Stimulated activated CD8-positive, alpha-beta memory T cell treated with anti-CD3 and anti-CD28 coated beads, Interleukin-4, amount 100 ng/mL, for 4 hours (primary cell): Measurements from ENCODE around the gene PIGA.
"Not testable (repeated sequence)": the region's sequence is repeated elsewhere in the genome, so short reads cannot be mapped to it uniquely, and the experiment has no call there.

Experiments
- DNase-seq, 2 donors: peaks; one replicate each; pipeline ENCODE4 v3.0.0-alpha.2; 2020; ENCODE audit warnings: low read depth in 2 of 2, low spot score in 1 of 2

PIGA gene

DNA sequence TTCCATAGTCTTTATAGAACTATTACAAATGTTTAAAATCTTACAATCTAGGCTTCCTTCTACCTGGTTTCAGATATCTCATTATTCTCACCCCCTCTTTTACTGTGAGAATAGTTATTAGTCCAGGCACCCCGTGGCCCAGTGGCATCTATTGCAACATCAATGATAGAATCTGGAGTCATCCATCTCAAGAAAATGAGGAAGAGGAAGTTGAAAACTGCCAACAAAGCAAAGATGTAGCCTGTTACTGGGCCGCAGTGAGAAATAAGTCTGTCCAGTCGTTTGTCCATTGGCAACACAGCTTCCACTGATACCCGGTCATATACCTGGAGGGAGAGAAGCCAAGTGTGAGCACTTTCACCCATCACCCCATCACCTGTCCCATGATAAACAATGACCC lies 13.9 kb downstream of the PIGA start:
- DNase-seq: no peak

DNA sequence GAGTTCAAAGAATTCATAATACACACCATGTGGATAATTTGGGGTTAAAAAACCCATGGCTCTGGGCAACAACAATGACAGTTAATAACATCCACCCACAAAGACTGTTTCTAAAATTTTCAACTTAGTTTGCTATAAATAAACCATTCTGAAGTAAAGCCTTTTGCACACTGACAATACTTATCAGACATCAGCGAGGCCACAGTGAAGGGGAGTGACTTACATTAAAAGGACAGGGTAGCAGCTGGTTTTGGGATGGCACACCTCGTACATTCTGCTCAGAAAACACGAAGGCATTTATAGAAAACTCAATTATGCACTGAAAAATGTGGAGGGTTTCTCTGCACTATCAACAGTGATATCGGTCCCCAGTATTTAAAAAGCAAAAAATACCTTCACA lies 15.0 kb downstream of the PIGA start:
- DNase-seq: no peak

DNA sequence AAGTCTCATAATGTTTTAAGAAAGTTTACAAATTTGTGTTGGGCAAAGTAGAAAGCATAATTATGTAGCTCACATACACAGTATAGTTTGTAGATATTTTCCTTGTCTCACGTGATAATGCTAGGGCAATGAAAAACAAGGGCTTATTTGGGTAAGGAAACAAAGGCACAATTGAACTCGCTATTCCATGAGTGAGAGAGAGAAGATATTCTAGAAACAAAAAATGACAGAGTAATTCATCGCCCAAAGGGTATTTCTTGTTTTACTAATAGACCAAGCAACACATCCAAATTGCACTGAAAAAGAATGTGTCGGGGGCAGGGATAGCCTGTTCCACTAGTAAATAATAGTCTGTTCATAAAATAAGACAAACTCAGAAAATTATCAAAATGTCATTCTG lies 16.2 kb downstream of the PIGA start:
- DNase-seq: no peak

DNA sequence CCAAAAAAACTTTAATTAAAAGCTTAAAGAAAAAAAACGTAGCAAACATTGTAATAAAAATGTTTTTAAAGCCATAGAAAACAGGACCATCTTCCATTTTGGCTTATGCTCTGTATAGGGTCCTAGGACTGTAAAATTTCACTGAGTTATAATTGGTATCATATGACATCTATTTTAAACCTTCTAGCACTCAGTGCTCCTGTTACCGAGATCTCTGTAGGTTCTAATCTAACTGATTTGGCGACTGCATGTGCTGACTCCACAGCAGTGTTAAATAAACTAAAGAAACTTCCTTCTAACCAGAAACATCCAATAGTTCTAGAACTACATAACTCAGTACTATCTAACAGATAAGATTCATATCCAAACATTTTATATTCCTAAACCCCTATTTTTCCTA lies 19.8 kb downstream of the PIGA start, which contains the start of gene ASB11:
ASB11 (minus strand) TSS at position 132 of the 400 bp plus-strand sequence; CDS start at position 97, 35 bp downstream.
- DNase-seq: no peak

DNA sequence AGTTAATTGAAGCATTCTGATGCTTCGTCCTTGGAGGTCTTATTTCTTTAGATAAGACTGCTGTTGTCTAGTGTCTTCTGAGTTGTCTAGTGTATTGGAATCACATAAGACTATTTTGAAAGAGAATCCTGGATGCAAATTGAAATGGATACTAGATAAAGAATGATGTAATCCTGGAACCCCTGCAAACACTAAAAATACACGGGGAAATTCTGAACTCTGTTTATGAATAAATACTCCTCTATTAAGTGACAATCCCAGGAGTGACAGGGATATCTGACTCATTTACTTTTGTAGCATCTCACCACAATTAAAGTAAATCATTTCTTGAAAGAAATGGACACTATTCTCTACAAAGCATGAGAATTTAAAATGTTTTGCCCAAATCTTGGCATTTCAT lies 20.9 kb downstream of the PIGA start:
- no peak for DNase-seq

DNA sequence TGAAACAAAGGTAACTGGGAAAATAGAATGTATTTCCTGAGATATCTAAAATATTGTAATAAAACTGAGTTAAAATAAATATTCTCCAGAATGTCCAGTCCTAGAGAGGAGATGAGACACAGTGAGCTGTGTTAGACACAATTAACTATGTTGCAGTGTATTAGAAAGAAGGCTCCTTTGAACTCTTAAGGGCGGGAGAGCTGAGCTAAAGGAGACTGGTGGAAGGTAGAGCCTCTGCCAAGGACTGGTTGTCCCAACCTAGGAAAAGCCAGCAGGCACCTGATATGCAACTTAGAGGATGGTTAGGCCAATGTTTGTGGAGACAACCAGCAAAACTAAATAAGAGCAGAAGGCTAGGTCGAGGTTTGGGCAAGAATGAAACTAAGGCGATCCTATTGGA lies 24.2 kb downstream of the PIGA start:
- DNase-seq: no peak

DNA sequence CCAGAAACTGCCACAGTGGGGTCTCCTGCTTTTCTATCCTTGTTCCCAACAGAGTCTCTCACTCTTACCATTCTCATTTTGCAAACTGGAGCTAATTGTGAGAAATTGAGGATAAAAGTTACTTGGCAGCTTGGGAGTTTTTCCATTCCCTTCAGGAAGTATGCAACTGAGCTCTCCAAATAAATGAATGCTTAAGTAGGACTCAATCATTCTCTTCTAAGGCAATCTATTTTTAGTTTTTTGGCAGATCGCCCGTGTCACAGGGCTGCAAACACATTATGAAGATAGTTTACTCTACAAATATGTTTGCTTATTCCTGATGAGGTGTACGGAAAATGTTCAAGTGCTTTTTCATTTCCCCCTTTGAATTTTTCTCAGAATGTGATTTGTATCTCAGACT lies 25.2 kb downstream of the PIGA start:
- no peak for DNase-seq

DNA sequence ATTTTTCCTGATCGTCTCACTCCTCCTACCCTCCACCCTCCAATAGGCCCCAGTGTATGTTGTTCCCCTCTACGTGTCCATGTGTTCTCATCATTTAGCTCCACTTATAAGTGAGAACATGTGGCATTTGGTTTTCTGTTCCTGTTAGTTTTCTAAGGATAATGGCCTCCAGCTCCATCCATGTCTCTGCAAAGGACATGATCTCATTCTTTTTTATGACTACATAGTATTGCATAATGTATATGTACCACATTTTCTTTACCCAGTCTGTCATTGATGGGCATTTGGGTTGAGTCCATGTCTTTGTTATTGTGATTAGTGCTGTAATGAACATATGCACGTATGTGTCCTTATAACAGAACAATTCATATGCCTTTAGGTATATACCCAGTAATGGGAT lies 29.4 kb downstream of the PIGA start:
- DNase-seq: not testable (repeated sequence)

DNA sequence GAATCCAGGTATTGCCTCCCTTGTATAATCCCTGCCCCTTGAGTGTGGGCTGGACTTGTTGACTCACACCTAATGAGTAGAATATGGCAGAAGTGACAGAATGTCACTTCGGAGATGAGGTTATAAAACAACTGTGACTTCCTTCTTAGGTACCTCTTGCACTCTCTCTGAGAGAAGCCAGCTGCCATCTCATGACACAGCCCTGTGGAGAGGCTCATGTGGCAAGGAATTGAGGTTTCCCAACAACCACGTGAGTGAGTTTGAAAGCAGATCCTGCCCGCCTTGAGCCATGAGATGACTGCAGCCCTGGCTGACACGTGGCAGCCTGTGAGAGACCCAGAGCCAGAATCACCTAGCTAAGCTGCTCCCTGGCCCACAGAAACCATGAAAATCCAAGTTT lies 33.4 kb downstream of the PIGA start:
- no peak for DNase-seq

DNA sequence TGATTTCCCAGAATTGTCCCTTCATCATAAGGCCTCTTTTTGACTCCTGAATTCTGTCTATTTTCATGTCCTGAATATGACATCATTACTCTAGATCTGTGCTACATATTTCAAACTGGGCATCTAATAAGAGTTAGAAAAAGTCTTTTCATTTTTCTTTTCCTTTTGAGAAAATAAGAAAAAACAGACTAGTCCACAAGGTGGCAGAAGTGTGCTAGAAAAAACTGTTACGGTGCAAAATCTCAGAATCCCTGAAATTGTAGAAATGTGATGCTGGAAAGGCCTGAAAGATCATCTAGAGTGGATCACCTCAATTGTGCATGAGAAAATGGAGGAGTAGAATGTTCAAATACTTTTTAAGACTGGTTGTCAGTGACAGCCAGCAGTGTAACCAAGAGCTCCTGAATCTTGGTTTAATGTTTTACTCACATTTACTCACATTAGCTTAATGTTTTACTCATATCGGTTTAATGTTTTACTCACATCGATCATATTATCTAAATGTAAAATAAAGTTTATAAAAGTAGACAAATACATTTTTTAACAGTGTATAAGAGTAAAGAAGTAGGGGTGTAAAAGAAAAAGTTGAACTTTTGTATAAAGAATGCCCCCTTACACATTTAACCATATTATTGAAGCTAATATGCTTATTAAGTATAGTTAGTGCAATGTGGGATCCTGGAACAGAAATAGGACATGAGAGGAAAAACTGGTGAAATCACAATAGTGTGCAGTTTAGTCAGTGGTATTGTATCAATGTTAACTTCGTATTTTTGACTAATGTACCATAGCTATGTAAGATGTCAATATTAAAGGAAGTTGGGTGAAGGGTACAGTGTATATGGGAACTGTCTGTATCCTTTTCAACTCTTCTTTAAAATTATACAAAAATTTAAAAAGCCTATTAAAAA lies 35.1 kb downstream of the PIGA start:
- DNase-seq: no peak

DNA sequence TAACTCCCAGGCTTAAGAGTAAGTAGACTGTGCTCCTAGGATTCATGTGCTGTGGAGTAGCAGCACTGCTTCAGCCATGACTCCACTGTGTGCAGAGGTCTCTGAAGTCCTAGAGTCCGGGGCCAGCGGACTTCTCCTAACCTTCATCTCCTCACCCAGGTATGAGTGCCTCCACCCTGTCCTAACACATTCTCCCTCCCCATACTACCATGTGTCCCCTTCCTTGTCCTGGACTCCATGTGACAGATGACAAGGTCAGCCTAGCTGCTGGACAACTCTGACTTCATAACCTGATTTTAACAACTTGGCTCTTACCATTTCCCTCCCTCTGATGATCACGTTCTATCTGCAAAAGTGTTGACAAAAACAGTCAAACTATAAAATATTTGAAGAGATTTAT lies 36.5 kb downstream of the PIGA start:
- no peak for DNase-seq

DNA sequence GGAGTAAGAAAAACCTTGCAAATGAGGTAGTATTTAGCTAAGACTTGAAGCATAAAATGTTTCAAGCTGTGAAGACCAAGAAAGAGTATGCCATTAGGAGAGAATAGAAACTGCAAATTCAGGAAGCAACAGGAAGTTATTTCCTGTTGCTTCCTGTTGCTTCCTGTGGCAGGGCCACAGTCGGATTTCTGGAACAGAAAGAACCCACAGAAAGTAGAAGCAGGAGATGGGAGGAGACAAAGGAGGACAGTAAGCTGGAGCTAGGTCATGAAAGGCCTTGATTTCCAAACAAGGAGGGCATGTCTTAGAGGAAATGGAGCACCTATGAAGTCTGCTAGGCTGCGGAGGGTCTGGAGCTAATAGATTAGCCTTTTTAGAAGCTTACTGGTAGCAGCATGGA lies 37.1 kb downstream of the PIGA start:
- no peak for DNase-seq

DNA sequence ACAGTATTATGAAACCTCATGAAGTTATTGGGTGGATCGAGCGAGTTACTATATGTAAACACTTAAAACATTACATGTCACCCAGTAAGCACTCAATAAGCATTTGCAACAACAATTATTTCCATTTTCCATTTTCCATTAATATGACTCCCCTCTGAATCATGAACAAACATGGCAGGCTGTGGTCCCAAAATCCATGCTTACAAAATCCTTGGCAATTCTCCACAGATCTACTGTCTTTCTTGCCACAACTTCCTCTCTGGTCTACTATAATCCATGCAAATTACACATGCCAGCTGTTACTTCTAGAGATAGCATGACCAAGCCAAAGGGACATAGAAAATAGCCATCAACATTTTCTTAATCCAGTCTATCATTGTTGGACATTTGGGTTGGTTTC lies 41.9 kb downstream of the PIGA start:
- DNase-seq: no peak

DNA sequence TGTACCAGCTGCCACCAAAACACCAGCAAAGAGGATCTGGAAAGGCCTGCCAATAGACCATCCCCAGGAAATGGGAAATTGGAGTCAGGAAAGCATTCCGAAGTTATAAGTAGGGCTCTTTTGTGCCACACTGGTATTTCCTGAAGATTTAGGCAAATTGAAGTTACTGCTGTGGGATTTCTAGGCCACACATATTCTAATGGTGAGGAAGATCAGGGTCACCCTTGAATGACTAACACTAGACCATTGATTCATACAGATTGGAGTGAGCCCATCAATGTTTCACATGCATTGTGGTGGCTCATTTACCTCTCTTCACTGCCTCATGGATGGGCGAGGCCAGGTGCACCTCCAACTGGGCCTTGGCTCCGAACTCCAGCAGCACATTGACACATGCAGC lies 42.5 kb downstream of the PIGA start:
- no peak for DNase-seq

DNA sequence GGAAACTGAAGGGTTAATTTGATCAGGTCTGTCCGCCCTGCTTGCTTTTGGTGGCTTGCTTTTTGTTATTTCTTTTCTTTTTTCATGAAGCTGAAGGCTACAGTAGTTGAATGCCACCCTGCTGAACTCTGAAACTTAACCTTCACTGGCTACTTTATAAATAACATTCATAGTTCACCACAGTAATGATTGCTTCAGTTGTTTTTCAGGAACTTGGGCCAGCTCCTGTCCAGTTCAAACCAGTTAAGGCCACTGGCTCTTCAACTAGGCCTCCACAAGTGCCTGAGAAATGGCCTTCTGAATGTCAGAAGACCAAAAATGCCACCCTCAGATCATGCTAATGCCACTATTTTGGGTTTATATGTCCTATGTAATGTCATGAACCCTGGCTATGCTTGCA lies 57.7 kb downstream of the PIGA start:
- DNase-seq: no peak

DNA sequence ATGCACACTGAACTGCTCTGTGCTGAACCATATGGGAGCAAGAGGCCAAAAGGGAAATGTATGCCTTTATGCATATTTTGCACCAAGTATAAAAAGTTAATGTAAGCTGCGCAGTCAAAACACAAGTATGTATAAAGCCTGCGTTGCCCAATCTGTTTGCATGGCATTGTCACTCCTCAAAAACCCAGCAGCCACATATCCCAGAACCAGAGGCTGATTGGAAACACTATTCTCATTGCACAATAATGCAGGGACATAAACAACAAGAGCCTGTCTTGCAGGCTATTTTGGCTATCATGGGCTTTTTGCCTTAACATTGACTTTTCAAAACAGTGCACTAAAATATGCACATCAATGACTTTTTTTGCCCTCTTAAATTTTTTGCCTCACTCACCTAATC lies 60.4 kb downstream of the PIGA start:
- no peak for DNase-seq

DNA sequence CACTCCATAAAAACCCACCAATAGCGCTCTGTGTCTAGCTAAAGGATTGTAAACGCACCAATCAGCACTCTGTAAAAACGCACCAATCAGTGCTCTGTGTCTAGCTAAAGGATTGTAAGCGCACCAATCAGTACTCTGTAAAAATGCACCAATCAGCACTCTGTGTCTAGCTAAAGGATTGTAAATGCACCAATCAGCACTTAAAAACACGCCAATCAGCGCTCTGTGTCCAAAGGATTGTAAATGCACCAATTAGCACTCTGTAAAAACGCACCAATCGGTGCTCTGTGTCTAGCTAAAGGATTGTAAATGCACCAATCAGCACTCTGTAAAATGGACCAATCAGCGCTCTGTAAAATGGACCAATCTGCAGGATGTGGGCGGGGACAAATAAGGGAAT lies 62.0 kb downstream of the PIGA start:
- not testable (repeated sequence) for DNase-seq

DNA sequence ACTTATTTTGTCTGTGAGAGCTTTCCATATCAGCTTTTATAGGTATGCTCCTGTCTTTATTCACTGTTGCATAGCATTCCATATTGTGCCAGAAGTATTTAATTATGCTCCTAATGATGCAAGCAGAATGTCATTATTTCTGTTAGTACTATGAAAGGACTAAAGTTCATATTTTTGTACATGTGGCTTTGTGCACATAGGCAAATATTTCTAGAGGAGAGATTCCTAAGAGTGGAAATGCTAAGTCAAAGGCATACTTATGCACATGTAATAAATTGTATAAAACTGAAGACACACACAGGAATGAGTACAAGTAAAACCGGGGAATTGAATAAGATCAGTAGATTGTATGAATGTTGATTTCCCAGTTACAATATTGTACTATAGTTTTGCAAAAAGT lies 63.6 kb downstream of the PIGA start:
- no peak for DNase-seq

DNA sequence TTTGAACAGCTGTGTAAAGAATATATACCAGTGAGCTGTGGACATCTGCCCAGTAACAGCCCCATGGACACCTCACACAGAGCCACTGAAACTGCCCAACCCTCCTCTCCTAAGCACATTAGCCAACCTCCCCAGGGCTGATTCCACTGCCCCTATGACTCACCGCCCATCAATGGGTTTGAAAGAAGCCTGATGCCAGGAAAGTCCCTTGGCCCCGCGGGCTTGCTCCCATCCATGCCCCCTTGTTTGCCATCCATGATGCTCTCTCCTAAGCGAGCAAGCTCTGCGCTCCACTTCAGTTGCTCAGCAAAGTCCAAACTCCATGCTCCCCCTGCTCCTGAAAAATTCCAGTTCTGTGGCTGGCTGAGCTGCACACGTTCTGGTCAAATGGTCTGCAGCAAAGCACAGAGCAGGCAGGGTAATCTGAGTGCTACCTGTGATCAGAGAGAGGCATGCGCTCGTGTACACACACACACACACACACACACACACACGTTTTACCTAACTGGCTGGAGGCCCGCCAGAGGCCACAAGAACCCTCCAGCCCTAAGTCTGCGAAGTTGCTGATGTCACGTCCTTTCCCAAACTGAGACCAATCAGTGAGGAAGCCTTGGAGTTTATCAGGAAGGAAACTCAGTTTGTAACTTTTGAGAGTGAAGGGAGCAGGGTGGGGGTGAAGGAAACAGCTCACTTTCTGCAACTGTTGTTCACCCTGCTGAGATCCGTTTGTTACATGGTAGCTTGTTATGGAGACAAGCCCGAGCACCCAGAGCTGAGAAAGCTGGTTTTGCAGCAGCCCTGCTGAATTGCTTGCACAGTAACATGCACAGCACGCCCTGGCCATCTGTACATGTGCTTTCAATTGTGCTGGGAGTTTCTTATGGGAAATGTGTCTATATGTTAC lies 65.5 kb downstream of the PIGA start, which contains the start of gene ASB9:
ASB9 (minus strand) TSS at position 466 of the 904 bp plus-strand sequence; CDS start at position 257, 209 bp downstream.
- no peak for DNase-seq
